ENCODE measurements around the gene MEG3.

The MEG3 gene

DNA sequence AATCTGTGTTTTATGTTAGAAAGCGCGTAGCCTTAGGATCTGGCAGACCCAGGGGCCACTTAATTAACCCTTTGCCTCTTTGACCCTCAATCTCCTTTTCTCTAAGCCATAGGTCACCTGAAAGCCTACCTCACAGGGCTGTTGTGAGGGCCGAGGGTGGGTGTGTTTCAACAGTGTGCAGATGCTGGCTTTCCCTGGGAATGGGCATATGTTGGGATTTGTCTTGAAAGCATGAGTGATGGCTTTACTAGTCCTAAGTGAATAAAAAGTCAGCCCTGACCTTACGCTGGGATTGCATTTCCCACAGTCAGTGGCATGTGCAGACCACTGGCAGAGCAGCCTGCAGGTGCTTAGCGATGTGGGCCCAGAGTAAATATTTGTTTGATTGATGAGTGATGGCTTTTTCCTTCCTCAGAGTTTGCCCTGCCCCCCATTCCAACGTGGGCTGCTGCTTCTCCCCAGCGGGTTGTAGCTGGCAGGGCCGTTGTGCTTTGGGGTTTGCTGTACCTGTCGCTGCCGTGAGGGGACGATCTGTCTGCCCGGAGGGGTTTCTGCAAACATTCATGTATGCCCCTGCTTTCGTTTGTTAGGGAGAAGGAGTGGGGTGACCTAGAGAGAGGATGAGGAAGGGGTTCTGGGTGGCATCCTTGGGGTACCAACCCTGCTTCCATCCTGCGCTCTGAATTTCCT is 31.5 kb downstream of the MEG3 start:
- no peak overlapping the region for H3K4me3 ChIP-seq (ENCODE audit: low read length)
- no peak for DNase-seq (ENCODE audit: low read depth, low spot score)

DNA sequence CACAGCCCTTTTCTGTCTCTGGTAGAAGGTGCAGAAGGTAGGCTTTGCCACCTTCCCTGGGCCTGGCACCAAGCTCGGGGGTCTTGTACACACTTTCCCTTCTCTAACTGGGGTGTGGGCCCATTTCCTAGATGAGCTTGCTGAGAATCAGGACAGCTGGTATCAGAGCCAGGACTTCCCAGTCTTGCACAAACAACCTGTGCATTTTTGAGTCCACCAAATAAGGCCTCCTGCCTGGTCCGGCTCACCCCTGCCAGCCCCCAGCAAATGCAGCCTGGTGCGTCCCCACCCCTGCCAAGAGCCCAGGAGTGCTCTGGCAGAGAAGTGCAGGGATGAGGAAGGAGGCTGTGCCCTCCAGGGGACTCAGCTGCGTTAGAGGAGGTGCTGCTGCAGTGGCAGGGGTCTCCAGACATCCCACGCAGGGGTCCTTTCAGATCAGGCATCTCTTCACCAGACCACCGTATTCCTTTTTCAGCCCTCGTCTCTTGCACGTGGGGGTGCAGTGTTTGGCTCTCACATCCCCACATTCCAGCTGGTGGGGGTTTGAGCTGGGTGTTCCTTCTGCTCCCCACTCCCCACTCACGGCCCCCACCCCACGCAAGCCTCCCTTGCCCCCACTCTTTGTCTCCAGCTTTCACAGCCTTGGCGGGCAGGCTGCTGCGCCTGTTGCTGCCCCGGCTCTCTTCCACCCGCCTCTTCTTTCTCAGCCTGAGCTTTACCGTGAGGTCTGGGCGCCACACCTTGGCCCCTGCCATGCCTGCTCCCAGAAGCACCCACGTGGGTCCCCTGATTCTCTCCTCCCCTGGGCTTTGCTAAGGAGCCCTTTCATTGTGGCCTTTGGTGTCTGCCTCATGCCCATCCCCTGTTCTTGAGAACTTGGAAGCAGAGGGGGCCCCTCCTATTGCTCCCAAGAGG is 32.3 kb downstream of the MEG3 start:
- H3K4me3 ChIP-seq (ENCODE audit: low read length), result no peak overlapping the region
- no peak for DNase-seq (ENCODE audit: low read depth, low spot score)

DNA sequence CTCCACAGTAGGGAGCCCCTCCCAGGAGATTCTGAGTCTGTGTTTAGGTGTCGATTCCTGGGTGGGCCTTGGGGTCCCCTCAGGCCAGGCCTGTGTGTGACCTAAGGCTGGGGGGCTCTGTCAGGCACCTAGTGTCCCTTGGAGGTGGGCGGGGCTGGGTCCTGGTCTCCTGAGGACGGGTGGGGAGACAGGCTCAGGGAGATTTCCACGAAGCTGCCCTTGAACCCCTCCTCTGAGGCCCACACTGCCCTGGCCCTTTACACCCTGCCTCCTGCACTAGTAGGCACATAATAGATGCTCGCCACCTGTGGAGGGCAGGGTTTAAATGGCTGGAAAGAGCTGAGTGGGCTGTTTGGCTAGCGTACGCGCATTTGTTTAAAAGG is 32.9 kb downstream of the MEG3 start:
- no peak overlapping the region for H3K4me3 ChIP-seq (ENCODE audit: low read length)
- DNase-seq (ENCODE audit: low read depth, low spot score), result no peak

DNA sequence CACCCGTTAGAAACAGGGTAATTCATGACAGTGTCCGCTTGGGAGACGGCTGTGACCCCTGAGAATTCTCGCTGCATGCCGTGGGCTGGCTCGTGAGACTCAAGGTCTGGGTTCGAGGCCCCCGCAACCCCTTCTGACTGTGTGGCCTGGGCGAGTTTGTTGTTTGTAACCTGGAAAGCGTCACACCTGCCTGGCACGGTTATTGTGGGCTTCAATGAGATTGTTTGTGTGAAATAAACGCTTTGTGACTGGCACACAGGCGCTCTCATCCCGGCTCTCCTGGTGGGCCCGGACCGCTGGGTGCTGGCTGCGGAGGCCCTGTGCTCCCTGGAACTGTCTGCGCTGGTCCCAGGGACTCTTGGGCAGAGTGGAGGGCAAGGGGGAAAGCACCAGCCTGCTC is 33.9 kb downstream of the MEG3 start:
- DNase-seq (ENCODE audit: low read depth, low spot score), result no peak

DNA sequence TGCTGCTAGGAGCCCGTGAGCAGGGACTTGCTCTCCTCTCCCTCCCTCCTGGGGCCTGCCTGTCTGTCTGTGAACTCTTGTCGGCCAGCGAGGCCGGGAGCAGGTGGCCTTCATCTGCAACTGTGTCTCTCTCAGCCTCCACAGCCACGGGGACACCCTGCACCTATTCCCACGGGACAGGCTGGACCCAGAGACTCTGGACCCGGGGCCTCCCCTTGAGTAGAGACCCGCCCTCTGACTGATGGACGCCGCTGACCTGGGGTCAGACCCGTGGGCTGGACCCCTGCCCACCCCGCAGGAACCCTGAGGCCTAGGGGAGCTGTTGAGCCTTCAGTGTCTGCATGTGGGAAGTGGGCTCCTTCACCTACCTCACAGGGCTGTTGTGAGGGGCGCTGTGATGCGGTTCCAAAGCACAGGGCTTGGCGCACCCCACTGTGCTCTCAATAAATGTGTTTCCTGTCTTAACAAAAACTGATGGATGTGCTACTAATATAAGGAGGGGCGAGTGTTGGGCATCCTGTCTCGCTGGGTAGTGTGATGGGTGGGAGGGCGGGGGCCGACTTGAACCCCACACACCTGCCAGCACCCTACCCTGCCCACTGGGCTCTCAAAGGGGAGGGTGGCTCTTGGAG is 34.8 kb downstream of the MEG3 start:
- DNase-seq (ENCODE audit: low read depth, low spot score), result no peak
- H3K4me3 ChIP-seq (ENCODE audit: low read length), result no peak overlapping the region

More for the DNA sequence above, 33.9 kb downstream of the MEG3 start:
- no peak overlapping the region for H3K4me3 ChIP-seq (ENCODE audit: low read length)

DNA sequence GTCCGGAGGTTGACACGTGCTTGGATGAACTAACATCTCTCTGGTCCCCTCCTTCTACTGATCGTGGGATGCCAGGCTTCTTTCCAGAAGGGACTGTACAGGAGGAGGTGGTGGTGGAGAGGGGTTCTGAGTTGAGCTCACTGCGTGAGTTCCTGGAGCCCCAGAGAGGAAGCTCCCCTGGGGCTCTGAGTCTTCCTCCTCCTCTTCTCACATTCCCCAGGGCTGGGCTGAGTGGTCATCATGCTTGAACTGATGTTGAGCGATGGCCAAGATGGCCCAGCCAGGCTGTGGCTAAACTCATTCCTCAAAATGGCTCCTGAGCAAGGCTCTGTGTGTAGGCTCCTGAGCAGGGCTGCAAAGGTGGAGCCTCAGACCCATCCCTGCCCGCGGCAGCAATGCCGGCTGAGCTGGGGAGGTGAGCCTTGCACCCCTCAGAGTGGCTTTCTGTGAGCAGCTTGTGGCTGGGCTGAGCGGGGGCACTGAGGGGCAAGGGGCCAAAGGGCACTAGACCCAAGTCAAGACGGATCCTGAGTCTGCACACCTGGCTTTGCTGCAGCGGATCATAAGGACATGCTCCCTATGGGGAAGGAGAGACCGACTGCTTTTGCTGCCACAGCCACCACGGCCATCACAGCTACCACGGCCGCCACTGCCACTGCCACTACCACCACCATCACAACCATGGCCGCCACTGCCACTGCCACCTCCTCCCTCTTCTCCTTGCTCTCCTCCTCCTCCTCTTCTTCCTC is 35.4 kb downstream of the MEG3 start:
- DNase-seq (ENCODE audit: low read depth, low spot score), result no peak
- no peak overlapping the region for H3K4me3 ChIP-seq (ENCODE audit: low read length)

DNA sequence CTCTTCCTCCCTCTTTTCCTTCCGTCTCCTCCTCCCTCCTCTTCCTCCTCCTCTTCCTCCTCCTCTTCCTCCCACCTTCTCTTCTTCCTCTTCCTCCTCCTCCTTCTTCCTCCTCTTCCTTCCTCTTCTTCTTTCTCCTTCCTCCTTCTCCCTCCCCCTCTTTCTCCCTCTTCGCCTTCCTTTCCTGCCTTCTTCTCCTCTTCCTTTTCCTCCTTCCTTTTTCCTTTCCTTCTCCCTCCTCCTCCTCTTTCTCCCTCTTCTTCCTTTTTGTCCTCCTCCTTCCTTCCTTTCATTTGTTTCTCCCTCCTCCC is 36.0 kb downstream of the MEG3 start:
- no peak overlapping the region for H3K4me3 ChIP-seq (ENCODE audit: low read length)
- no peak for DNase-seq (ENCODE audit: low read depth, low spot score)

DNA sequence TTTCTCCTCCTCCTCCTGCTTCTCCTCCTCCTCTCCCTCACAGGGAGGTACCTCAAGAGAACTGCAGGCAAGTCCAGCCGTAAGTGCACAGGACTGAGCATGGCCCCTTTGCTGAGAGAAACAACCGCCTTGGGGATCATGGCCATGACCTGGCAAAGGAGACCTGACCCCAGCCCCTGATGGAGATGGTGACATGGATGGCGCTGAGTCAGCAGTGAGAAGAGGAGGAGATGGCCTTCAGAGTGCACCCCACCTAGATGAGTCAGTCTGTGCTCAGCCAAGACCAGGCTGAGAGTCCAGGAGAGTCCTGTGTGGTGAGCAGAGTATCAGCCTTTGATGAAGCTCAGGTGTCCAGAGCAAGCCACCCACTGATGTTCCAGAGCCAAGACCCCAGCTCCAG is 36.4 kb downstream of the MEG3 start:
- no peak overlapping the region for H3K4me3 ChIP-seq (ENCODE audit: low read length)

DNA sequence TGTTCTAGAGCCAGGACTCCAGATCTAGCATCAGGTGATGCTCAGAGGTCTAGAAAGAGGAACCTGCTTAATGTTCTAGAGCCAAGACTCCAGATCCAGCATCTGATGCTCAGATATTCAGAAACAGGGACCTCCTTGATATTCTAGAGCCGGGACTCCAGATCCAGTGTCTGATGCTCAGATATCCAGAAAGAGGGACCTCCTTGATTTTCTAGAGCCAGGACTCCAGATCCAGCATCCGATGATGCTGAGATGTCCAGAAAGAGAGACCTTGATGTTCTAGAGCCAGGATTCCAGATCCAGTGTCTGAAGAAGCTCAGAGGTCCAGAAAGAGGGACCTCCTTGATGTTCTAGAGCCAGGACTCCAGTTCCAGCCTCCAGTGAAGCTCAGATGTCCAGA is 36.9 kb downstream of the MEG3 start:
- no peak for DNase-seq (ENCODE audit: low read depth, low spot score)

More for the DNA sequence above, 36.4 kb downstream of the MEG3 start:
- no peak for DNase-seq (ENCODE audit: low read depth, low spot score)

DNA sequence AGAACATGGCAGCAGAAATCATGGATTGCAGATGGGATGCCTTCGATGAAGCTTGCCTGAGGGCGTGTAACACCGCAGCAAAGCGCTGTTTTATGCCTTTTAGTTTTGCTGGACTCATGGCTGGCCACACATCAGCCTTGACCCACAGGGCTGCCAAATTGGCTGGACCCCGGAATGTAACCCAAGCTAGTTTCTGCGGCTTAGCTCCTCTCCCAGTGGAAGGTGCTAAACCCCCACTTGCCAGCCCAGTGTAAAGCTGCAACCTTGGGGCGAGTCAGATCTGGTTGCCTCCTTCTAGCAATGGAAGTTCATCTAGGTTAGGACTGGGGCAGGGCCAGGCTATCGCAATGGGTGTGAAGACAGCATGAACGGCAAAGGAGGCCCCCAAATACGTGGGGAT is 38.3 kb downstream of the MEG3 start:
- no peak for DNase-seq (ENCODE audit: low read depth, low spot score)
- no peak overlapping the region for H3K4me3 ChIP-seq (ENCODE audit: low read length)

More for the DNA sequence above, 36.9 kb downstream of the MEG3 start:
- H3K4me3 ChIP-seq (ENCODE audit: low read length), result no peak overlapping the region

DNA sequence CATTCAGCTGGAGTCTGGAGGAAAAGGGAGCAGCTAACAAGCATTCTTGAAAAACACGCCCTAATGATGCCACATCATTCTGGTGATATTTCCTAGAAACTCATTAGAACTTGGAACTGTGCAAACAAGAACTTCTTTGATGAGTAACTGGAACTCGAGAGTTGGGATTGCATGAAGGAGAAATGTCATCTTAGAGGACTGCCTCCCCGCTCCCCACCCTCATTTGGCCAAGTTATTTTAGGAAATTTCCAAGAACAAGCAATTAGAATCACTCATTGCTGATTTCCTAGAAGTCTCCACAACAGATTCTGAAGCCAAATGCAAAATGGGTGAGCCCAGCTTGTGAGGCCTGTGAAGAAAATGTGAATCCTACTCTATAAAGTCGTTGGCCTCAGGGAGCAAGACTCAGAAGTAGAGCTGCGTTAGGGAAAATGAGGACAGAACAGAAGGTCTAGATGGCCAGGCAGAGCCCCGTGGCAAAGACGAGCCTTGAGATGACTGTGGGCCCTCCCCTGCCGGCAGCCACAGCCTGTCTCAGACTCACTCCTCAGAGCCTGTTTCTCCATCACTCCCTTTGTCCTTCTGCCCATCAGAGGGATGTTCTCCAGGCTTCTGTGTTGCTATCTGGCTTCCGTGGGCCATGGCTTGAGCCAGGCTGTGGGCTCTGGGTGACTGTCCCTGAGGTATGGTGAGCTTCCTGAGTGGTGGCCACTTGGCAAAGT is 39.2 kb downstream of the MEG3 start:
- DNase-seq (ENCODE audit: low read depth, low spot score), result no peak

DNA sequence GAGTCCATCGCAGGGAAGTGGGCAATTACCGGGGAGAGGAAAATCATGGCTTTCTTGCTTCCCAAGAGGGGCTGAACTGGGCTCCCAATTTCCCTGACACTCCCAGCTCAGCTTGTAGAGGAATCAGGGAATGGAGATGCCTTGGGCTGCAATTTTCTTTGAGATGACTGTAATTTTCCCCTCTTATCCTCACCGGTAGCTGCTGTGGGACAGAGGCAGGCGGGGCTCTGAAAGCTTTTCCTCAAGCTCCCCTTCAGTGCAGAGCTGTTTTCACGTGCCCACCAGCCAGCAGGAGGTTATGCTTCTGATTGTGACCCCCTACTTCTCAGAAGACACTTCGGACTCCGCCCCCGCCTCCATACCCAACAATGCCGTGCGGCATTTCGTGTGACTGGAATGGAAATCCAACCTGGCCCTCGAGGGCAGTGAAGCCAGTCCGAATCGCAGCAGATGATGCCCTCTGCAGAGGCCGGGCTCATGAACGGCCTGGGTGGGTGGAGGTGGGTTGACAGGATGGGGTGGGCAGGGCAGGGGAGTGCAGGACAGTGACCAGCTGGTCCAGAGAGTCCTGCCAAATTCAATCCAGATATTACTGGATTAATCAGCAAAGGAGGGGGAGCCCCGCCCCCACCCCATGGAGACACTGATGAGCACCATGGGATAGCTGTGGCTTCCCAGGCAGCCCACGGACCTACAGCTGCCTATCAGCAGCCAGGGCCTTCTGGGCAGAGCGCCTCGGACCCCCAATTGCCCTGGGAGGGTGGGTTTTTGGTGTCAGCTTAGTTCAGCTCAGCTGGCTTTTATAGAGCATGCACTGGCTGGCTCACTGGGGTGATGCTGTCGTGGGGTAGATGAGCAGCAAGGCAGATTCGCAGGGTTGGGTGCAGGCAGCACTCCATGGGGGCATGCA is 40.0 kb downstream of the MEG3 start:
- no peak for DNase-seq (ENCODE audit: low read depth, low spot score)
- no peak overlapping the region for H3K4me3 ChIP-seq (ENCODE audit: low read length)

More for the DNA sequence above, 39.2 kb downstream of the MEG3 start:
- no peak overlapping the region for H3K4me3 ChIP-seq (ENCODE audit: low read length)

DNA sequence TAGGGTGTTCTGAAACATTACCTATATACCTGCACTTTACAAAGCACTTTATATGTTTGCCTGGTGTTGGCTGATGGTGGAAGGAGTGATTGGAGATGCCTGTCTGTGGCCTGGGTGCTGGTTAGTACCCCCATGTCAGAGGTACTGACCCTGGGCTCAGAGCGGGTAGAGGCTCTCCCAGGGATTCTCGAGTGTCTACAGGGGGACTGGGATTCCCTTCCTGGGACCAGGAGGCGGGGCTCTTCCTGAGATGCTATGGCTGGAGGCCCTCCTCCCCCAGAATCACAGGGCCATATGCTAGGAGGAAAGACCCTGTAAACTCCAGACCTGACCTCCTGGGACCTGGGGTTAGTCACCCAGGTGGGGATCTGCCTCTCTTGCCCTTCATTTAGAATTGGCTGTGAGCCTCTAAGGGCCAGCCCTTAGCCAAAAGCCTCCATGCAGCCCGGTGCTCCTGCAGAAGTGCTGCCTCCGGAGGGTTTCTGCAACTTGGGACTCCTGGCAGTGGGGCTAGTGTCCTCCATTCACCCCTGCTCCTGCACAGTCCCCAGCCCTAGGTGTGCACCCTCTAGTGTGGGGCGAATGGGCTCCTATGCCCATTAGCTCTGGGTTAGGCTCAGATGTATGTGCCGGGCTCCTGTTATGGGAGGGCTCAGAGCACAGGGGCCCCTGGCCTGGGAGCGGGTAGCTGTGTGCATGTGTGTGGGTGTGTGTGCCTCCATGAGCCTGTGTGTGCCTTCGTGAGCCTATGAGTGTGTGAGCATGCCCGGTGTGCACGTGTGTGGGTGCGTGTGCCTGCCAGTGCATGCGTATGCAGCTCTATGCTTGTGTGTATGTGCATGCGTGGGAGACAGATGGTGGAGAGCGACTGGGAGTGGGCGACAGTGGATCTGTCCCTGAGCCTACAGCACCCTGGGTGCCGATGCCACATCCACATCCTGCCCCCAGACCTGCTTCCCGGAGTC is 41.0 kb downstream of the MEG3 start:
- DNase-seq (ENCODE audit: low read depth, low spot score), result no peak
- no peak overlapping the region for H3K4me3 ChIP-seq (ENCODE audit: low read length)

DNA sequence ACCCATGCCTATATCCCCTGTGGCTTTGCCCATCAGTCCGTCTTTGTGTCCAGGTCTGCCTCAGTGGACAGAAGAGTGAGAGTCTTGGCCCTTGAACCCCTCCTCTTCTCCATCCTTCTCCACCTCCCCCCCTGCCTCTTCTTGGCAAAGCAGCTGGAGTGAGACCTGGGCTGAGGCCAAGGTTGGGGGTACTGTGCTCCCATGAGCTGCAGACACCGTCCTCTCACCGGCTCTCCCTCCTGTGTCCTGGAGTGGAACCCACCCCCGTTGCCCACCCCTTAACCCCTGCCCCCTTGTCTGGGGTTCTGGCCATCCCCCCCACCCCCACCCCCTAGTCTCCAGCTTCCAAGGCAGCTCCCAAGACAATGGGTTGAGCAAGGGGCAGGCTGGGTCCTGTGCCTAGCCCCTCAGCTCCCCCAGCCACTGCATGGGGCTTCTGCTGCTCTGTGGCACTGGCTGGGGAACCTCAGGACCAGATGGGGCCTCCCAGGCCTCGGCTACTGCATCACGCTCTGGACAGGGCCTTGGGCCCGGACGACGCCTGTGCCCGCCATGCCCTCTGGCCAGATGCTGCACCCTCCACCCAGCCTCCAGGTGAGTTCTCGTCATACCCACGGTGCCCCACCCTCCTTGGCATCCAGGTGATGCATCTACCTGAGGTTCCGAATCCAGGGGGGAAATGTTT is 41.9 kb downstream of the MEG3 start:
- DNase-seq (ENCODE audit: low read depth, low spot score), result no peak
- H3K4me3 ChIP-seq (ENCODE audit: low read length), result no peak overlapping the region

DNA sequence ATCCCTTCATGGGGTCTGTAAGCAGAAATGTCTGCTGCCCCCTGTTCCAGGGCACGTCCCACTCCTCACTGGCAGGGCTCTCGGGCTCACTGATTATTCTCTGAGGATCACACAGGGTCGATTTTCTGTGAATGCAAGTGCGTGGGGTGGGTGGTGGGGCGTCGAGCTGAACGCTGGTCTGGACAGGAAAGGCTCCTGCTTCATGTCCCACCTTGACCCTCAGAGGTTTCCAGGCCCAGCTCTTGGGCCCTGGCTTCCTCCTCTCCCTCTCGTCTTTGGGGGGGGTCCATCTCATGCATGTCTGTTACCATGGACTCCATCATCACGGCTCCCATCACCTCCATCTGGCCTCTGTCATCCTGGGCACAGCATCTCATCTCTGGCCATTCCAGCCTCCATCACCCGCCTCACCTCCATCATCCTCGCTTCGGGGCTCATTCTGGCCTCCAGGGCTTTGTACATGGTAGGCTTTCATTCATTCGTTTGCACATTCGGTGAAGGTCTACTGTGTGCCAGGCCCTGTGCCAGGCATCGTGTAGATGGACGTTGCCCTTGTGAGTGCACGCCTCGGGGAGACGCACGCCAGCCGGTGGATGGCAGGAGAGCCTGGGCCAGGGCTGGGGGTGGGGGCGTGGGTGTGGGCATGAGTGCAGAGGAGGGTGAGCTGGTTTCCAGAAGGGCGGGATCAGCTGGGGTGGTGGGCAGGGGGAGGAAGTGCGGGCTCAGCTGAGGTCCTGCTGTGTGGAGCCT is 42.9 kb downstream of the MEG3 start:
- no peak for DNase-seq (ENCODE audit: low read depth, low spot score)
- H3K4me3 ChIP-seq (ENCODE audit: low read length), result no peak overlapping the region
